H1 (cell line): ENCODE measurements around the gene MFGE8. TPM values are rescaled to one million over a fixed set of nuclear protein-coding genes. Genes with fewer than 3 reads are reported as not detected.

Source experiments
- CTCF ChIA-PET: fragments of 300-600 bp; sonication (Branson Sonifier 250); formaldehyde crosslinking; loops from one replicate; lab custom pipeline; 2021; ENCODE audit not compliant: partially characterized antibody; lab: Charles Lee
- POLR2A ChIA-PET: fragments of 300-600 bp; sonication (Branson Sonifier 250); formaldehyde crosslinking; loops from one replicate; lab custom pipeline; 2021; ENCODE audit warnings: inconsistent platforms; ENCODE audit not compliant: partially characterized antibody; lab: Charles Lee
- DNase-seq, 2 experiments: peaks; one replicate each; pipeline versions ENCODE4 v3.0.0 to v3.0.0-alpha.2; 2010 to 2022; ENCODE audit warnings: low spot score in 2 of 2, low read depth in 1 of 2, mixed read lengths in 1 of 2
- FAIRE-seq: peaks from 2 replicates; lab custom pipeline; 2011; peaks lifted over from hg19 to GRCh38; lab: Jason Lieb, UNC
- H2AFZ ChIP-seq: 2 replicates; pipeline ENCODE4 v1.8.1; 2012; ENCODE audit warnings: low read length, inconsistent platforms
- H2AK5ac ChIP-seq: 2 replicates; pipeline ENCODE4 v1.6.1; 2013; ENCODE audit warnings: low read depth, low read length
- H2BK120ac ChIP-seq: replicated peaks from 2 replicates; pipeline ENCODE3; 2013; ENCODE audit warnings: low read depth, low read length, inconsistent platforms
- H2BK12ac ChIP-seq: 2 replicates; pipeline ENCODE4 v1.6.1; 2013; ENCODE audit warnings: low read depth, low read length
- H2BK15ac ChIP-seq: 2 replicates; pipeline ENCODE4 v1.6.1; 2013; ENCODE audit warnings: low read length
- H2BK20ac ChIP-seq: 2 replicates; pipeline ENCODE4 v1.6.1; 2013; ENCODE audit warnings: low read length
- H2BK5ac ChIP-seq: 2 replicates; pipeline ENCODE4 v1.6.1; 2013; ENCODE audit warnings: low read depth, low read length
- H3K14ac ChIP-seq: 2 replicates; pipeline ENCODE4 v1.6.1; 2013; ENCODE audit warnings: inconsistent platforms; ENCODE audit not compliant: insufficient read length
- H3K18ac ChIP-seq: 2 replicates; pipeline ENCODE4 v1.6.1; 2013; ENCODE audit warnings: low read length; ENCODE audit errors: extremely low read depth
- H3K23ac ChIP-seq: 2 replicates; pipeline ENCODE4 v1.6.1; 2013; ENCODE audit warnings: inconsistent platforms; ENCODE audit not compliant: insufficient read length
- H3K23me2 ChIP-seq: 2 replicates; pipeline ENCODE4 v1.6.1; 2013; ENCODE audit warnings: low read depth, low read length
- H3K27ac ChIP-seq: 2 replicates; pipeline ENCODE4 v1.6.1; 2011; ENCODE audit warnings: low read depth, low read length, inconsistent platforms
- H3K27me3 ChIP-seq, 4 experiments: replicated peaks in 1 of 4; 1 replicate in 1 of 4; 2 replicates in 3 of 4; pipeline versions ENCODE4 v1.6.1 to v1.8.1; 2011 to 2013; ENCODE audit warnings: low read length in 3 of 4, mild to moderate bottlenecking in 3 of 4, inconsistent platforms in 2 of 4, mixed read lengths in 2 of 4, moderate library complexity in 1 of 4; ENCODE audit not compliant: control insufficient read depth in 3 of 4, insufficient read depth in 3 of 4; ENCODE audit errors: extremely low read depth in 1 of 4
- H3K36me3 ChIP-seq, 4 experiments: 2 replicates each; pipeline versions ENCODE4 v1.6.1 to v1.8.1; 2011 to 2013; ENCODE audit warnings: mild to moderate bottlenecking in 4 of 4, low read length in 3 of 4, moderate library complexity in 2 of 4, control low read depth in 1 of 4, inconsistent platforms in 1 of 4; ENCODE audit not compliant: insufficient read depth in 4 of 4, control insufficient read depth in 2 of 4
- H3K4ac ChIP-seq: replicated peaks from 2 replicates; pipeline ENCODE3; 2013; ENCODE audit warnings: low read length, low read depth, mixed read lengths, inconsistent platforms; ENCODE audit not compliant: insufficient read length
- H3K4me1 ChIP-seq, 4 experiments: replicated peaks in 1 of 4; 1 replicate in 1 of 4; 2 replicates in 3 of 4; pipeline versions ENCODE4 v1.6.1 to v1.8.1; 2011 to 2013; ENCODE audit warnings: low read length in 3 of 4, inconsistent platforms in 2 of 4, mixed read lengths in 1 of 4; ENCODE audit not compliant: insufficient read depth in 4 of 4, control insufficient read depth in 3 of 4
- H3K4me2 ChIP-seq, 2 experiments: 2 replicates each; pipeline versions ENCODE4 v1.6.1 to v1.8.1; 2011 to 2013; ENCODE audit warnings: low read depth in 2 of 2, low read length in 2 of 2, control low read depth in 1 of 2, inconsistent platforms in 1 of 2, mild to moderate bottlenecking in 1 of 2; ENCODE audit not compliant: insufficient read depth in 1 of 2
- H3K4me3 ChIP-seq, 4 experiments: fragments of 200-600, 300-600 bp in 1 of 4; sonication (generic), shearing (Covaris generic), sonication (Bioruptor Twin) in 1 of 4; 2 replicates each; pipeline versions ENCODE4 v1.5.1 to v1.8.1; 2011 to 2016; ENCODE audit warnings: low read length in 4 of 4, low read depth in 3 of 4, control low read depth in 2 of 4, inconsistent platforms in 2 of 4, mild to moderate bottlenecking in 2 of 4, mixed read lengths in 1 of 4, moderate library complexity in 1 of 4; ENCODE audit not compliant: insufficient read depth in 2 of 4; ENCODE audit errors: extremely low read depth in 1 of 4
- H3K56ac ChIP-seq: replicated peaks from 2 replicates; pipeline ENCODE3; 2013; ENCODE audit warnings: low read depth, mild to moderate bottlenecking, mixed read lengths, low read length, inconsistent platforms; ENCODE audit not compliant: insufficient read length
- H3K79me1 ChIP-seq: 2 replicates; pipeline ENCODE4 v1.6.1; 2013; ENCODE audit warnings: low read depth, low read length, control low read depth
- H3K79me2 ChIP-seq, 2 experiments: 2 replicates each; pipeline versions ENCODE4 v1.6.1 to v1.8.1; 2012 to 2013; ENCODE audit warnings: low read length in 2 of 2, mild to moderate bottlenecking in 2 of 2, inconsistent platforms in 1 of 2; ENCODE audit not compliant: insufficient read depth in 2 of 2, control insufficient read depth in 1 of 2
- H3K9ac ChIP-seq, 4 experiments: replicated peaks in 1 of 4; 1 replicate in 1 of 4; 2 replicates in 3 of 4; pipeline versions ENCODE4 v1.6.1 to v1.8.1; 2011 to 2013; ENCODE audit warnings: low read depth in 3 of 4, low read length in 3 of 4, control low read depth in 2 of 4, mild to moderate bottlenecking in 2 of 4, moderate library complexity in 2 of 4, inconsistent platforms in 1 of 4; ENCODE audit errors: extremely low read depth in 1 of 4
- H3K9me3 ChIP-seq, 2 experiments: 2 replicates each; pipeline versions ENCODE4 v1.6.1 to v1.8.1; 2012 to 2013; ENCODE audit warnings: mild to moderate bottlenecking in 2 of 2, moderate library complexity in 2 of 2, control low read depth in 1 of 2, inconsistent platforms in 1 of 2, low read depth in 1 of 2, low read length in 1 of 2, mixed read lengths in 1 of 2; ENCODE audit not compliant: insufficient read depth in 2 of 2
- H4K20me1 ChIP-seq, 2 experiments: replicated peaks in 1 of 2; 2 replicates each; pipeline versions ENCODE3 to v1.8.1; 2011 to 2013; ENCODE audit warnings: inconsistent platforms in 2 of 2, low read length in 2 of 2, mild to moderate bottlenecking in 1 of 2; ENCODE audit not compliant: insufficient read depth in 2 of 2, control insufficient read depth in 1 of 2
- H4K5ac ChIP-seq: 2 replicates; pipeline ENCODE4 v1.6.1; 2013; ENCODE audit warnings: low read length, low read depth, mixed read lengths, inconsistent platforms; ENCODE audit not compliant: insufficient read length
- H4K8ac ChIP-seq: 2 replicates; pipeline ENCODE4 v1.8.0; 2013; ENCODE audit warnings: mild to moderate bottlenecking, moderate library complexity, low read length, inconsistent platforms; ENCODE audit not compliant: insufficient read depth; ENCODE audit errors: extremely low read depth
- H4K91ac ChIP-seq: replicated peaks from 2 replicates; pipeline ENCODE3; 2013; ENCODE audit warnings: low read length, mixed read lengths, inconsistent platforms; ENCODE audit not compliant: insufficient read length
- BCL11A ChIP-seq, 2 experiments: IDR thresholded peaks; one replicate each; pipeline ENCODE4 v1.6.1; 2011; ENCODE audit warnings: low read depth in 2 of 2, low read length in 2 of 2, mild to moderate bottlenecking in 2 of 2
- KDM1A ChIP-seq: fragments of 200-600, 300-600 bp; sonication (generic); IDR thresholded peaks from 2 replicates; pipeline ENCODE4 v1.7.1; 2016; ENCODE audit warnings: mild to moderate bottlenecking, low read length, borderline replicate concordance
- KDM5A ChIP-seq: fragments of 200-600 bp; IDR thresholded peaks from 2 replicates; pipeline ENCODE4 v1.7.1; 2012; ENCODE audit warnings: mild to moderate bottlenecking, low read length, inconsistent platforms, mixed read lengths
- POLR2A ChIP-seq, 2 experiments: IDR thresholded peaks; 1 replicate in 1 of 2; 2 replicates in 1 of 2; pipeline ENCODE4 v1.6.1; 2011; ENCODE audit warnings: low read depth in 2 of 2, low read length in 2 of 2, mild to moderate bottlenecking in 2 of 2; ENCODE audit errors: control extremely low read depth in 1 of 2
- POLR2AphosphoS5 ChIP-seq: IDR thresholded peaks from 2 replicates; pipeline ENCODE4 v1.6.1; 2011; ENCODE audit warnings: low read depth, low read length
- RBBP5 ChIP-seq: IDR thresholded peaks from 2 replicates; pipeline ENCODE4 v1.7.1; 2012; ENCODE audit warnings: low read depth, mild to moderate bottlenecking, inconsistent platforms, low read length, moderate library complexity, borderline replicate concordance
- SIRT6 ChIP-seq: IDR thresholded peaks from one replicate; pipeline ENCODE4 v1.7.1; 2012; ENCODE audit warnings: low read length, inconsistent platforms
- TAF7 ChIP-seq: optimal IDR thresholded peaks from 2 replicates; pipeline ENCODE3; 2011; ENCODE audit warnings: low read depth, mild to moderate bottlenecking, inconsistent platforms, low read length, moderate library complexity, borderline replicate concordance
- TEAD4 ChIP-seq: IDR thresholded peaks from 2 replicates; pipeline ENCODE4 v1.6.1; 2012; ENCODE audit warnings: low read depth, low read length, inconsistent platforms, mixed read lengths
- WGBS, 2 experiments: shearing (Covaris generic) in 1 of 2; methylation state at CpG; one replicate each; pipeline versions ENCODE4 v1.1.6 to v1.1.7; 2013 to 2015; ENCODE audit warnings: low lambda C conversion rate in 2 of 2, mixed read lengths in 2 of 2, inconsistent platforms in 1 of 2, low coverage in 1 of 2, missing lambda C conversion rate in 1 of 2; ENCODE audit not compliant: insufficient replicate concordance in 2 of 2, insufficient coverage in 1 of 2, insufficient read length in 1 of 2; ENCODE audit errors: extremely low coverage in 1 of 2, missing lambda C conversion rate in 1 of 2; 5-methylcytosine and 5-hydroxymethylcytosine counted together
- polyA plus RNA-seq, 7 experiments: library from polyadenylated mRNA; depleted of rRNA in 3 of 7; stranded (reverse) in 5 of 7; unstranded in 2 of 7; fragments of >200 nt in 5 of 7; fragments of 200-250 nt in 2 of 7; gene quantifications; 1 replicate in 5 of 7; 2 replicates in 1 of 7; 4 replicates in 1 of 7; pipeline versions ENCODE4 v1.2.1 to v1.2.3, GENCODE V29; 2011 to 2013; ENCODE audit warnings: missing spikeins in 2 of 7, mixed read lengths in 2 of 7
- total RNA-seq: library from RNA; stranded (reverse); fragmentation: NEBNext Ultra II Directional; extraction: Animal tissue kit (Norgen Biotek cat#: 25700); gene quantifications from 2 replicates; pipeline ENCODE4 v1.2.1, GENCODE V29; 2021

The MFGE8 gene
- total and polyA plus RNA-seq, 2 of the 8 experiments (the other 6 are each of a cell fraction or from before 2014, with no cell fraction given), result 1,237 to 2,117 TPM

GRCh38 chr15:88896333-88897033, 16.7 kb downstream of the MFGE8 start:
- Histone ChIP-seq H3K23ac (no peak overlapping the region), H3K4ac (peak overlapping the region; percentile 32), H2BK120ac (no peak overlapping the region), H2AK5ac (peak overlapping the region; percentile 77; the same call in 1 of the 2 replicates), H3K27me3 (no peaks in the 10 kb centered on the region), H2BK12ac (peak overlapping the region; percentile 77), H3K14ac (no peak overlapping the region), H2BK20ac (no peak overlapping the region), H2AFZ (no peak overlapping the region), H4K91ac (no peak overlapping the region), H3K18ac (peak overlapping the region; percentile 9; the same call in 1 of the 2 replicates), H3K23me2 (peaks cover 14% of the 10 kb centered on the region; the same call in 1 of the 2 replicates), H3K4me2 (peak overlapping the region; percentile 25 to 39; a peak in 2 of 4 replicates), H3K56ac (no peak overlapping the region), H3K36me3 (peaks cover 8 to 38% (median 22%) of the 10 kb centered on the region in 4 experiments), H3K79me1 (peaks cover 3% of the 10 kb centered on the region; the same call in 1 of the 2 replicates), H4K8ac (no peak overlapping the region), H3K9me3 (no peaks in the 10 kb centered on the region; a peak in 1 of 4 replicates), H2BK15ac (0 out of 2 replicates have a peak overlapping the region, but pooled peaks have one; percentile 89), H4K20me1 (peaks cover 11 to 22% of the 10 kb centered on the region in 2 experiments), H4K5ac (no peak overlapping the region), H3K79me2 (peaks cover 0 to 7% of the 10 kb centered on the region in 2 experiments; a peak in 1 of 4 replicates), H3K9ac (no peak overlapping the region), H3K27ac (no peak overlapping the region), H3K4me3 (no peak overlapping the region), H2BK5ac (peak overlapping the region; percentile 60; the same call in 1 of the 2 replicates), H3K4me1 (peaks cover 0 to 33% (median 20%) of the 10 kb centered on the region in 4 experiments; a peak in 6 of 7 replicates)
- ChIA-PET POLR2A (interaction anchor here (0.6 to 27.2 kb wide), 29 partner anchors 13 to 1730 kb away, joined by 3 to 607 read pairs (median 4); partner anchors contain the start of gene MFGE8), CTCF (interaction anchor here (0.6 to 10.4 kb wide), 13 partner anchors 7 to 392 kb away, joined by 3 to 95 read pairs (median 5); partner anchors contain the start of gene MFGE8)
- FAIRE-seq (no peak), DNase-seq (peak in 1 of 2 experiments; percentile 63)
- peak in 1 of 2 experiments; percentile 40; a peak in 1 of 3 replicates for TF ChIP-seq POLR2A (IDR thresholded peaks at IDR 0.05; ENCODE audit: control extremely low read depth in 1 of 2, low read depth in 2 of 2, low read length in 2 of 2)
- no peak for TF ChIP-seq SIRT6
- no peak for TF ChIP-seq RBBP5
- TF ChIP-seq KDM1A, result no peak
- TF ChIP-seq BCL11A (IDR thresholded peaks at IDR 0.05; ENCODE audit: low read depth in 2 of 2, low read length in 2 of 2), result no peak
- peak; percentile 12; the same call in 1 of the 2 replicates for TF ChIP-seq POLR2AphosphoS5
- no peak for TF ChIP-seq KDM5A
- no peak for TF ChIP-seq TAF7
- no peak for TF ChIP-seq TEAD4
- 73% methylated on average over 8 of the region's 8 CpGs; no CpG with 5 or more reads in 1 of the 2 experiments for WGBS, 2 experiments
